Mucosa of descending colon (tissue), 3 donors: ENCODE measurements around the gene GOSR2. TPM values are rescaled to one million over a fixed set of nuclear protein-coding genes. Genes with fewer than 3 reads are reported as not detected.

Experiments used
- ATAC-seq: fragments of 200-7000 bp; cut with Tn5 transposase; one replicate; pipeline ENCODE4 v1.9.1; 2020; ENCODE audit warnings: mild to moderate bottlenecking, moderate library complexity
- DNase-seq, 3 donors: peaks; one replicate each; pipeline ENCODE4 v3.0.0-alpha.2; 2020
- H3K36me3 ChIP-seq: fragments of 200-600 bp; one replicate; pipeline ENCODE4 v1.8.0; 2021; ENCODE audit warnings: low read depth, mild to moderate bottlenecking
- H3K4me1 ChIP-seq: fragments of 200-600 bp; one replicate; pipeline ENCODE4 v1.8.0; 2021; ENCODE audit warnings: low read depth, mild to moderate bottlenecking
- H3K4me3 ChIP-seq: fragments of 200-600 bp; one replicate; pipeline ENCODE4 v1.8.0; 2021; ENCODE audit warnings: mild to moderate bottlenecking
- H3K9me3 ChIP-seq: fragments of 200-600 bp; one replicate; pipeline ENCODE4 v1.8.0; 2021; ENCODE audit warnings: mild to moderate bottlenecking
- CTCF ChIP-seq: fragments of 200-600 bp; IDR thresholded peaks from one replicate; pipeline ENCODE4 v1.8.0; 2022; ENCODE audit warnings: antibody characterized with exemption, mild to moderate bottlenecking
- intact Hi-C, 2 donors: fragments of 100-400 bp; cut with DNase I in 1 of 2; cut with micrococcal nuclease in 1 of 2; formaldehyde crosslinking; loops; one replicate each; pipeline versions ENCODE4 v1.11.0 to v1.11.1; 2022; cut with DNase I, micrococcal nuclease
- total RNA-seq, 3 donors: library from RNA; stranded (reverse); fragmentation: NEBNext Ultra II Directional in 2 of 3; extraction: Animal tissue kit (Norgen Biotek cat#: 25700) in 2 of 3; gene quantifications; one replicate each; pipeline versions ENCODE4 v1.2.1 to v1.2.4, GENCODE V29; 2021 to 2023
- donor health status: DM: no; HTN: no; CAD: no; lungs with moderate emphysema.
- donor health status: DM: no; HTN: no; CAD: no.
- donor health status: DM: no; HTN: yes; CAD: no.

GOSR2 gene
- total RNA-seq, 3 donors from 2014 or later: 53.7 to 56.5 (median 55.0) TPM

- TF ChIP-seq CTCF: no peak
- no peaks in the 10 kb centered on the region for H3K36me3 ChIP-seq
- no peak overlapping the region for H3K4me3 ChIP-seq
- DNase-seq (no peak), ATAC-seq (no peak)
- intact Hi-C loops: no loop called here
- H3K4me1 ChIP-seq: no peaks in the 10 kb centered on the region
- no peaks in the 10 kb centered on the region for H3K9me3 ChIP-seq
Observed at GRCh38 chr17:46901291-46901690, 21.7 kb upstream of the GOSR2 start.

GRCh38 chr17:46903762-46904672, 18.9 kb upstream of the GOSR2 start:
- Histone ChIP-seq H3K4me1 (no peaks in the 10 kb centered on the region), H3K36me3 (no peaks in the 10 kb centered on the region), H3K4me3 (no peak overlapping the region), H3K9me3 (no peaks in the 10 kb centered on the region)
- intact Hi-C loops: no loop called here
- no peak for TF ChIP-seq CTCF
- ATAC-seq: no peak
- no peak for DNase-seq

- ATAC-seq (no peak), DNase-seq (no peak)
- Histone ChIP-seq H3K4me1 (no peaks in the 10 kb centered on the region), H3K9me3 (no peaks in the 10 kb centered on the region), H3K4me3 (no peak overlapping the region), H3K36me3 (no peaks in the 10 kb centered on the region)
- TF ChIP-seq CTCF: no peak
- intact Hi-C loops: no loop called here
Observed at GRCh38 chr17:46908068-46908737, 14.8 kb upstream of the GOSR2 start.

GRCh38 chr17:46910179-46910927, 12.6 kb upstream of the GOSR2 start:
- no peaks in the 10 kb centered on the region for H3K9me3 ChIP-seq
- no peaks in the 10 kb centered on the region for H3K36me3 ChIP-seq
- ATAC-seq: no peak
- no peak overlapping the region for H3K4me3 ChIP-seq
- no peak for DNase-seq
- no peak for TF ChIP-seq CTCF
- intact Hi-C loops: no loop called here
- H3K4me1 ChIP-seq: no peaks in the 10 kb centered on the region

GRCh38 chr17:46911311-46911710, 11.6 kb upstream of the GOSR2 start:
- DNase-seq: no peak
- no peak for TF ChIP-seq CTCF

More at GRCh38 chr17:46911311-46911710, 11.6 kb upstream of the GOSR2 start:
- H3K9me3 ChIP-seq: no peaks in the 10 kb centered on the region
- no peaks in the 10 kb centered on the region for H3K36me3 ChIP-seq
- no peak overlapping the region for H3K4me3 ChIP-seq
- H3K4me1 ChIP-seq: no peaks in the 10 kb centered on the region
- no peak for ATAC-seq
- intact Hi-C loops: no loop called here
